Hypothalamus (tissue), 51 donors: ENCODE results near the gene BLOC1S3.

ENCODE experiments used
- DNase-seq, 51 donors: peaks; one replicate each; lab custom pipeline; 2025; lab: John Stamatoyannopoulos, UW

BLOC1S3 gene, protein sequence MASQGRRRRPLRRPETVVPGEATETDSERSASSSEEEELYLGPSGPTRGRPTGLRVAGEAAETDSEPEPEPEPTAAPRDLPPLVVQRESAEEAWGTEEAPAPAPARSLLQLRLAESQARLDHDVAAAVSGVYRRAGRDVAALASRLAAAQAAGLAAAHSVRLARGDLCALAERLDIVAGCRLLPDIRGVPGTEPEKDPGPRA

DNA sequence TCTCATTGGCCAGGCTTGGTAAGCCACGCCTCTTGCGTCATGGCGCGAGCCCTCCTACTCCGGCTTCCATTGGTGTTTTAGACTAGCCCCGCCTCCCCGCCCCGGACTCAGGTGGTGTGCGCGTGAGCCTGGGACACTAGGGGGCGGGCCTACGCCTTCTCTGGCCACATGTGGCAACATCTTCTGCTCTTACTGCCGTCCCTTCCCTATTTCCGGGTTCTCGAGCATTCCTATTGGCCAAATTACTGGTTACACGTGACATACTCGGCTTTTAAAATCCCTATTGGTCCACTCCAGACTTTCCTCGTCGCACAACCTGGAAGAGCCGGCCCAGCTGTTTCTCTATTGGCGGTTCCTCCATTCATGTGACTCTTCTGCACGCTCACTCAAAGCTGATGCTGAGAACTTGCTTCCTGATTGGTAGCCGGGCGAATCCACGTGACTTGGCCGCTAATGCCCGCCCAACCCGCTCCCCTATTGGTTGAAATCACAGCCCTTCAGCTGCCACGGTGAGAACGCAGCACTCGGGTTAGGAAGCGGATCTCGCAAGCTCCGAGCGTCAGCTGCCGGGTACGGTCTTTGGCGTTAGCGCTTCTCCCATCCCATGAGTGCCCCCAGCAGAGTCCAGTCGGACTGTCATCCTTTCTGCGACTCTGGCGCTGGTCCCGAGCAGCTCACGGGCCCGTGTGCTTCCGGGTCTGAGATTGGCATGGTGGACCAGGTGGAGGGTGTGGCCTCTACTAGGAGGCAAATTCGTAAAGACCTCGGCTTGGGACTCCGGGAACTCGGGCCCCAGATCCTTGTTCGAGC lies at the start of gene BLOC1S3:
Gene BLOC1S3 (plus strand): TSS at position 523 of the 810 bp plus-strand sequence. CDS start 513 bp downstream, outside the sequence.
- DNase-seq = peak; percentile 87 to 100 (median 100)

DNA sequence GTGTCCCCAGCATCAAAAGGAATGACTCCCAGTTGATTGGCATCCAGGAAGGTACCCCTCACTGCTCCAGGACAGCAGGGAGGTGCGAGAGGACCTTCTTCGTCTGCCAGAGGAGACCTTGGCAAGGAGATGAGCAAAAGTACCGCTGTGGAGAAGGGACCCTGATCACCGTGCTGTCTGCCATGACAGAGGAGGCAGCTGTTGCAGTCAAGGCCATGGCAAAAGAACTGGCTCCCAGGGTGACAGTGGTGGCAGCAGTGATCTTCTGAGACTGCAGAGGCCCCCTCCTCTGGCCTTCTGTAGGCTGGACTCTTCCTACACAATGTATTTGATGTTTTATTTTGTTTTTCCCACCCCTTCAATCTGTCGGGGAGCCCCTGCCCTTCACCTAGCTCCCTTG lies 49.8 kb upstream of the BLOC1S3 start:
- DNase-seq = no peak

DNA sequence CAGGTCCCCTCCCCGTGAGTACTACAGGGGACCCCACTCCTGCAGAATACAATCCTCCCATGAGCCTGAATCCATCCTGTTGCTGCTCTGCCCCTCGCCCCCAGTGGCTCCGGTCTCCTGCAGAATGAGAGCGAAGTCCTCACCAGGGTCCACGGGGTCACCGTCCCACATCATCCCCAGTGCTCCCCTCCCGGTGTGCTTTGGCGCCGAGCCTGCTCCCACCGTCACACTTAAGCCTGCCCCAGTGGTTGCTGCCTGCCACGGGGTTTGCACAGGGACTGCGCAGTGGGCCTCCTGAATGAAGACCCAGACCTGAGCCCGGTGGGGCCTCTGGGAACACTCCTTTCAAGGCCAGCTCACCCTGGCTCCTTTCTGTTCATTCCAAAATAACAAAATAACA lies 48.3 kb upstream of the BLOC1S3 start:
- DNase-seq = no peak

DNA sequence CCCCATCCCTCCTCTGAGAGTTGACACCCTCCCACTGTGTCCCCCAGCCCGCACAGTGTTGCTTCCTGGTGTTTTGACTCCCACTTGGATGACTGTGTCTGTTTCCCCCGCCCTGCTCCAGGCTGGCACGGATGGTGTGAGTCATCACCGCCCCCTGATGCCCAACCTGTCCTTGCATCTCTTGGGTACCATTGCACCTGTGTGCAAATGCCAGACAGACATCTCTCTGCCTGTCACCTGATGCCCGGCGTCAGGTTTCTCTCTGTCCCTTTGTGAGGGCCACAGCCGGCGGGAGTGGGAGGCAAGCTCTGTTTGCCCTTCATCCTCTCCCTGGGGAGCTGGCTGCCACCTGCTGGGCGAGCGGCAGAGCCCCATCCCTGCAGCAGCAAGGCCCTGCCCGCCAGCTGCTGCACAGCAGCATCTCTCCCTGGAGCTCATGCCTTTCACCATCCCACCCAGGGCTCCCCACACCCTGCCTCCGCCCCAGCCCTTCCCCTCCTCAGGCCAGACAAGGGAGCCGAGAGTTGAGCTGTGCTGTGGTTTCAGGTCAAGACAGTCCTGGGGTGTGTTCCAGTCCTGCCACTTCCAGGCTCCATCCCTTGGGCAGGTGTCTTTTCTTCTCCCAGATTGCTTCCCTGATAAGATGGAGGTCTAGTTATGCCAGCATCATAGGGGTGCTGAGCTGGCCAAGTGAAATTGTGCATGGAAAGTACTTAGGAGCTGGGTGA lies 47.5 kb upstream of the BLOC1S3 start:
- DNase-seq = peak in 10 of 51 donors; percentile 3 to 73 (median 20)

DNA sequence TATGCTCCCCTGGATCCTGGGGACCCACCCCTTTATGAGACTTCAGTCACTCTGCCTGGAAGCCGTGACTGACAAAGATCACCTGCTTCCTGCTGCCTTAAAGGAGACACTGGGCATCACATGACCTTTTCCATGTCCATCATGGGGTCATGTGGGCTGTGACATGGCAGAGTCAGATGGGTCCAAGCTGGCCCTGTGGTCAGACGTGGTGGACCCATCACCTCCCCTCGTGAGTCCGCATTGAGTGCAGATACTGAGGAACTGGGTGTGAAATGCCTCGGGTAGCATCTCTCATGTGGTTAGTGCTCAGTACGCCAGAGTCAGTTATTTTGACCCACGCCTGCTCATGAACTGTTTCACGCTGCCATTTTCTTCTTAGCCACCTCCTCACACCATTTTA lies 44.9 kb upstream of the BLOC1S3 start:
- no peak for DNase-seq

DNA sequence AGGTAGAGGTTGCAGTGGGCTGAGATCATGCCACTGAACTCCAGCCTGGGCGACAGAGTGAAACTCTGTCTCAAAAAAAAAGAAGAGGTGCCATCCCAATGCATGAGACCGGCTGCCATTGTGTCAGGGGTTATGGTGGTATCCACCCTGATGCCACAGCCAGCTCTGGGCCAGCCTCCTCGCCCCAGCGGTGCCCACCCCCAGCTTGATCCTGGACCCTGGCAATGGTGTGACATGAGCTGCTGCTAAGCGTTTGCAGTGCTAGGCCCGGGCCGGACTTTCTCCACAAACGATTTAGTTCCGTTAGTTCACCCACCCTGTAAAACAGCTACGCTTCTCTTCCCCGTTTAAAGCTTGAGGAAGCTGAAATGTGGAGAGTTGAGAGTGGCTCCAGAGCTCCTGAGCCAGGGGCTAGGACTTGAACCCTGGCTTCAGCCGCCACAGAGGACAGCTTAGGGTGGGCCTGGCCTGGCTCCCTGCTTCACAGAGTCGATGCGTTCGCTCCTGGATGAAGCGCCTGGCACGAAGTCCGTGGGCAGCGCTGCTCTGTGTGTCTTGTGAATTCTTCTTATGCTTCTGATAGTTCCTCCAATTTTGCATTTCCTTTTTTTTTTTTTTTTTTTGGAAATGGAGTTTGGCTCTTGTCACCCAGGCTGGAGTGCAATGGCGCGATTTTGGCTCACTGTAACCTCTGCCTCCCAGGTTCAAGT lies 43.3 kb upstream of the BLOC1S3 start:
- DNase-seq = no peak

DNA sequence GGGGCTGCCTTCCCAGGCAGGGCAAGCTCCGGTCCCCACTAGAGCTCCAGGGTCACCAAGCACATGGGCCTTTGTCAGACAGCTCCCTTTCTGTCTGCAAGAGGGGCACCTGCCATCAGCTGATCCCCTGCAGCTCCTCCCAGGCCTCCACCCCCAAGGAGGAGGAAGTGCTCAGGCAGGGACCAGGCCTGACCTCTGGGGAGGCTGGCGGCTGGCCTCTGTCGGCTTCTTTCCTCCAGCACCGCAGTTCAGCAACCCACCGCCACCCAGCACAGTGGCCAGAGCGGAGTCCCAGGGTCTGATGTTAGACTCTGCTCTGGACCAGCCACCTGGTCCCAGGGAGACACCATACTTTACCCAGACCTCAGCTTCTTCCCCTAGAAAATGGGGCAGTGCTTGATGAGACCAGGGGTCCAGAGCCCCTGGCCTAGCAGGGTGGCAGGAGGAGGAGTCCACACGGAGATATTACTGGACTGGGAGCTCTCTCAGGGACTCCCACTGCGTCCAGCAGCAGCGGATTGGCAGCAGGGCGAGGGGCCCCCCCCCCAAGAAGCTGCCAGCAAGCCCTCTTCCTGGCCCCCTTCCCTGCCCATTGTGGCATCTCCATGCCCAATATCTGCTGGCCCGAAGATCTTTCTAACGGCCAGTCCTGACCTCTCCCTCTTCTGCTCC lies 41.9 kb upstream of the BLOC1S3 start:
- DNase-seq = no peak

DNA sequence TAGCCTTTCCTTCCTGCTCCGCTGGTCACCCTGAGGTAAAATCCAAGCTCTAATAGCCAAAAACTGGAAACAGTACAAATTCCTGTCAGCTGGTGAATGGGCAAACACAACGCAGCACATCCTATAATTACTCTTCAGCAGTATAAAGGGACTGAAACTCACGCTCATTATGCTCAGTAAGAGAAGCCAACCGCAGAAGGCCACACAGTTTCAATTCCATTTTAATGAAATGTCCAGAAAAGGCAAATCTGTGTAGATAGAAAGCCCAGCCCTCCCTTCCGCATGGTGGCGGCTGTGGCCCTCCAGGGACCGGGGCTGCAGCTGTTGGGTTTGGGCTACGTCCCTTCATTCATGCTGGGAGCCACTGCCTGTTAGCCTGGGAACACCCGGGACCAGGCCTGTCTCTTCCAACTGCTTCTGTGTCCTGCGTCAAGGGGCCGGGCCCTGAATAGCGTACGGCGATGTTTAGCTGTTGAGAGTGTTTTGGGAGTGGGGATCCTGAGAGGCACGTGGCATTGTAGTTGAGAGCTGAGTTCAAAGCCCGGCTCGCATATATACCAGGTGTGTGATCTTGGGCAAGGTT lies 41.3 kb upstream of the BLOC1S3 start:
- peak in 18 of 51 donors; percentile 4 to 39 (median 17) for DNase-seq

DNA sequence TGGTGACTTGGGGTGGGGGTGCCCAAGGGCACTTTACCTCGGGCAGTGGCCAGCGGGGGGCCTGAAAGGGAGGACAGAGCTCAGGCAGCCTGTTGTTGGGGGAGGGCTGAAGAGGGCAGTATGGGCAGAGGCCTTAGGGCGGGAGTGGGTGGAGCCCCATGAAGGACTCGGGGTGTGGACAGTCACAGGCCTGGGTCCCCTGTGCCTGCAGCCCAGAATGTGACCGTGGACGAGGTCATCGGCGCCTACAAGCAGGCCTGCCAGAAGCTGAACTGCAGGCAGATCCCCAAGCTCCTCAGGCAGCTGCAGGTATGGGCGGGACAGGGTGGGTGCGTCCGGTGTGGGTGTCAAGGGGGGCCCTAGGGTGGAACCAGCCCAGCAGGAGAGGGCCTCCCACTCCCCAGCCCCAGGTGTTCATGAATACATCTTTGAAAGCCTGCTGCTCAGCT lies 40.3 kb upstream of the BLOC1S3 start:
- DNase-seq = no peak

DNA sequence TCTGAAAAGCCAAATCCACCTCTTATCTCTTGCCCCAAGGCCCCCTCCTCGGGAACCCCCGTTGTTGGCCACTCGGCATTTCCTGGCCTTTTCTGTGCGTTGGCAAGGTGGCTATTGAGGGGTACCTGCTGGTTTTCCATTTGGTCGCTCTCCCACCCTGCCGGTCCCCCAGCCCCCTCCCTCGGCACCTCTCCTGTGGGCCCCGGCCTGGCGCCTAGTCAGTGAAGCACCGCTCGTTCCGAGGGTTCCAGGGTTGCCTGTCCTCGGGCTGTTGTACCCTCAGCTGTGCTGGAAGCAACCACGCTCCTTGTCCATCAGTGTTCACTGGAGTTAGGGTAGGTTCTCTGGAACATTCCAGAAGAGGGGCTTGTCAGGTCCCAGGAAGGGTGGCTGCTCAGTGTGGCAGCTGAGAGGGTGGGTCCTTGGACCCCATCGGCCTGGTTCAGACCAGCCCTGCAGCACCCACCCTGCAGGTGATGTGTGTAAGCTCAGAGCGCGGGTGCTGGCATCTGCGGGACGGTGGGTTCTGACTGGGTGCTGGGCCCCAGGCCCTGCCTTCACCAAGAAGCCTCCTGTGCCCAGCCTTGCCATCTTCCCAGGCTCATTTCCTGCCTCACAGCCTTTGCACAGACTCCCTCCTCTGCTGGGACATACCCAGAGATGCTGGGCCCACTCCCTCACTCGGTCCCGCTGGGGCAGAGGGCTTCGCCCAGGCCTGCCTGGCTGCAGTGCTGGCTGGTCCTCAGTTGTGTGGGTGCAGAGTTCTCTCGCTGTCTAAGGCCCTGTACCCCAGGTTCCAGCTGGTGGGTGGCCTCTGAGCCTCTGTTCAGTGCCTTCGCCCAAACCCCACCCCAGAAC lies 39.1 kb upstream of the BLOC1S3 start:
- DNase-seq = no peak

DNA sequence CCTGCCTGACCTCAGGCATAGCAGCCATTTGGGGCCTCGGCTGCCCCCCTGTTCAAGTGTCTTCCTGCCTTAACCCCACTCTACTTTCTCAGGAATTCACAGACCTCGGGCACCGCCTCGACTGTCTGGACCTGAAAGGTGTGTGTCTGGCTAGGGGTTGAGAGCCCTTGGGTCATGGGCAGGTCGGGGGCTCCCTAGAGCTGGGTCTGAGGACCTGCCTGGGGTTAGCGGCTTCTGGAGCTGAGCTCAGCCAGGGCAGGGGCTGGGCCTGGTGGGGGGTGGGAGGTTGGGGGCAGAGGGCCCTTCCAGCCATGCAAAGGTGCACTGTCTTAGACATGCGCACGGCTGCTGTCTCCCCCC lies 38.5 kb upstream of the BLOC1S3 start:
- no peak for DNase-seq

DNA sequence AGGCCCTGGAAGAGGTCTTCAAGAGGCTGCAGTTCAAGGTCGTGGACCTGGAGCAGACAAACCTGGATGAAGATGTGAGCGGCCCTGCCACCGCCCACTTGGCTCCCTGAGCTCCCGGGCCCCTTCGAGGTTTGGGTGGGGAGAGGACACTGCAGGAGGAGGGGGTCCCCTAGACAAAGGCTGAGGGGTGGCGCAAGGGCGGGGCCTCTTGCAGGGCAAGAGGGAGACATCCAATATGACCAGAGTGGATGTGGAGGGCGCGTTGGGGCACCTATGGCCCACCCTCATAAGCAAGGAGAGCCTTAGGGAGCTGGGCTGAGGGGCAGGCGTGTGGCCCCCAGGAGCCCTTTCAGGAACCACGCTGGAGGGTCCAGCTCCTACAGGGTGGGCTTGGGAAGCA lies 38.1 kb upstream of the BLOC1S3 start:
- no peak for DNase-seq

DNA sequence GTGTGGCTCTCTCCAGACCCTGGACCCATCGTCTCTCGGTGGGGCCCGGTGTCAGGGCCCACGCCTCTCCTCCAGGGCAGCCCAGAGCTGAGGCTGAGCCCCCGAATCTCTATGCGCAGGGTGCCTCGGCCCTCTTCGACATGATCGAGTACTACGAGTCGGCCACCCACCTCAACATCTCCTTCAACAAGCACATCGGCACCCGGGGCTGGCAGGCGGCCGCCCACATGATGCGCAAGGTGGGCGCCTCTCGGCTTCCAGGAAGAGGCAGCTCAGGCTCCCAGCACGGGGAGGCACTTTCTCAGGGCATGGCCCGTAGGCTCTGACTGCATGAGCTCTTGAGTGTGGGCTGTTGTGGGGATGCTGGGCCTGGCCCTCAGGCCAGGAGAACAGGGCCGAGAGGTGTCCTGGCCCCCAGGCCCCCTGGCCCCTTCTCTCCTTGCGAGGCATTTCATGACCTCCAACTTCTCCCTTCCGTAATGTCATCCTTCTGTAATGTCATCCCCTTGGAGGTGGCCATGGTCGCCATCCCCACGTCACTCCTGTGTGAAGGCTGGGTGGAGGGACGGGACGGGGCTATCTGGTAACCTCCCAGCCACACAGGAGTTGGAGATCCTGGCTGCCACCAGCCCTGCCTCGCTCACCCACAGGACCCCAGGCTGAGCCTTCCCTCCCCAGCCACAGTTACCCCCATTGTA lies 37.2 kb upstream of the BLOC1S3 start:
- DNase-seq = peak in 2 of 51 donors; percentile 8 to 17

DNA sequence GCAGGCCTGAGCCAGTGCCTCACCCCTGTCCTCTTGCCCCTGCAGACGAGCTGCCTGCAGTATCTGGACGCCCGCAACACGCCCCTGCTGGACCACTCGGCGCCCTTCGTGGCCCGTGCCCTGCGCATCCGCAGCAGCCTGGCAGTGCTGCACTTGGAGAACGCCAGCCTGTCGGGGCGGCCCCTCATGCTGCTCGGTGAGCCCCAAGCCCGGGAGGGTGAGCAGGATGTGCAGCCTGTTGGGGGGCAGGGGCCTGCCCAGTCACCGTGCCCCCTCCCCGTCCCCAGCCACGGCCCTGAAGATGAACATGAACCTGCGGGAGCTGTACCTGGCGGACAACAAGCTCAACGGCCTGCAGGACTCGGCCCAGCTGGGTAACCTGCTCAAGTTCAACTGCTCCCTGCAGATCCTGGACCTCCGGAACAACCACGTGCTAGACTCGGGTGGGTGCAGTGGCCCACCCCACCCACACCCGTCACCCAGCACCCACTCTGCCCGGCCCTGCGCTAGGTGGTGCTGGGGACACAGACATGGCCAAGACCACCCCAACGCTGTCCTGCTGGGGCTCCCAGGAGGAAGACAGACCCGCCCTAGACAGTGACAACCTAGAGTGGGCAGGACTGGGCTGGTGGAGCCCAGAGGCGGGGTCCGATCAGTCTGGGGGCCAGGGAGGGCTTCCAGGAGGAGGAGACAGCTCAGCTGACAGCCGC lies 36.4 kb upstream of the BLOC1S3 start:
- no peak for DNase-seq

DNA sequence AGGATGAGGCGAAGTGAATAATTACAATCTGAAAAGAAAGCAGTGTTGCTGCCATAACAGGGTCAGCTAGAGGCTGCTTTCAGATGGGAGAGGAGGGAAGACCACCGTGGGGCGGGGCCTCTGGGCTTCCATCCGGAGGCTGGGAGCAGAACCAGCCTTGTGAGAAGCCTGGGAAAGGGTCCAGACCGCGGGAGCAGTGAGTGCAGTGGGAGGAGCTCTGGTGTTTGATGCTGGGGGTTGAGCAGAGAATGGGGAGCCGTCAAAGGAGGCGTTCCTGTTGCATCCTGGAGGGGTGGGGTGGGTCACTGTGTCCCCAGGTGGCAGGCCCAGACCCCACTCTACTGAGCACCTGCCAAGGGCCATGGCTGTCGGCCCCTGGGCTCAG lies 35.9 kb upstream of the BLOC1S3 start:
- DNase-seq = no peak

DNA sequence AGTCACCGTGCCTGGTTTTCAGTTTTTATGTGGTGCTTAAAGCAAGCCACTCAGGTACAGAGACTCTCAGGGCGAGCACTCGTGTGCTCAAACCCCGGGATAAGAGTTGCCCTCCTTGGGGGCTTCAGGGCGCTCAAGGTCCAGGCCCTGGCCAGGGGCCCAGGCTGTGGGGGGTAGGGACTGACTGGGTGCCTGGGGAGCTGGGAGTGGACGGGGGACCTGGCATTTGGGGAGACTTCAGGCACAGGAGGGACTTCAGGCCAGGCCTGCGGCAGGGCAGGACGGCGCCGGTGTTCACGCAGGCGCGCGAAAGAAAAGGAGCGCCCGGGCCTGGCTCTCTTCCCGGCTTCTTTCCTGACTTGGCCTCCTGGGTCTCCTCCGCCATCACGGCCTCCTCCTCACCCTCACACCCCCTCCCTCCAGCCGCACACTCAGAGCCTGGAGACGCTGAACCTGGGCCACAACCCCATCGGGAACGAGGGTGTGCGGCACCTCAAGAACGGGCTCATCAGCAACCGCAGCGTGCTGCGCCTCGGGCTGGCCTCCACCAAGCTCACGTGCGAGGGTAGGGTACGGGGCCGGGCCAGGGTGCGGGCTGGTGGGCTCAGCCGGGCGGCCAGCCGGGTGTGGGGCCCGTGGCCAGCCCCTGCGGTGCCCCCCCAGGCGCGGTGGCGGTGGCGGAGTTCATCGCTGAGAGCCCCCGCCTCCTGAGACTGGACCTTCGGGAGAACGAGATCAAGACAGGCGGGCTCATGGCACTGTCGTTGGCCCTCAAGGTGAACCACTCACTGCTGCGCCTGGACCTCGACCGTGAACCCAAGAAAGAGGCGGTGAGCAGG lies 33.9 kb upstream of the BLOC1S3 start:
- no peak for DNase-seq
